GM21737 (cell line): ENCODE results near the gene RNF11.
"Not testable (repeated sequence)": the region's sequence is repeated elsewhere in the genome, so short reads cannot be mapped to it uniquely, and the experiment has no call there.

Experiments
- ATAC-seq: cut with Tn5 transposase; IDR thresholded peaks from one replicate; pipeline ENCODE4 v1.9.1; 2021; ENCODE audit warnings: mild to moderate bottlenecking, moderate library complexity; ENCODE audit not compliant: unreplicated experiment

Gene RNF11

GRCh38 chr1:51235673-51236530, at the start of gene RNF11:
Gene RNF11 (plus strand): TSS chr1:51236273. CDS start chr1:51236757, 484 bp downstream.
- ATAC-seq = peak; percentile 80

GRCh38 chr1:51188230-51188629, 47.8 kb upstream of the RNF11 start:
- no peak for ATAC-seq

- no peak for ATAC-seq
Measured at GRCh38 chr1:51189421-51190073, 46.5 kb upstream of the RNF11 start.

- ATAC-seq = no peak
Measured at GRCh38 chr1:51190961-51191360, 45.1 kb upstream of the RNF11 start.

GRCh38 chr1:51192213-51192843, 43.7 kb upstream of the RNF11 start:
- no peak for ATAC-seq

GRCh38 chr1:51193564-51193963, 42.5 kb upstream of the RNF11 start:
- ATAC-seq = no peak

- no peak for ATAC-seq
Measured at GRCh38 chr1:51203121-51203873, 32.8 kb upstream of the RNF11 start.

- ATAC-seq = no peak
Measured at GRCh38 chr1:51203874-51204245, 32.2 kb upstream of the RNF11 start.

- ATAC-seq = no peak
Measured at GRCh38 chr1:51210055-51210454, 26.0 kb upstream of the RNF11 start.

- no peak for ATAC-seq
Measured at GRCh38 chr1:51210676-51211075, 25.4 kb upstream of the RNF11 start.

- no peak for ATAC-seq
Measured at GRCh38 chr1:51214615-51215131, 21.4 kb upstream of the RNF11 start.

GRCh38 chr1:51215169-51215568, 20.9 kb upstream of the RNF11 start:
- no peak for ATAC-seq

GRCh38 chr1:51216631-51217030, 19.4 kb upstream of the RNF11 start:
- ATAC-seq = no peak

- no peak for ATAC-seq
Measured at GRCh38 chr1:51217101-51217500, 19.0 kb upstream of the RNF11 start.

GRCh38 chr1:51218570-51218969, 17.5 kb upstream of the RNF11 start:
- ATAC-seq = no peak

- ATAC-seq = no peak
Measured at GRCh38 chr1:51219022-51219421, 17.1 kb upstream of the RNF11 start.

GRCh38 chr1:51221529-51221928, 14.5 kb upstream of the RNF11 start:
- ATAC-seq = not testable (repeated sequence)

GRCh38 chr1:51222136-51222787, 13.8 kb upstream of the RNF11 start:
- ATAC-seq = no peak

- ATAC-seq = no peak
Measured at GRCh38 chr1:51222809-51223208, 13.3 kb upstream of the RNF11 start.

- no peak for ATAC-seq
Measured at GRCh38 chr1:51224255-51224654, 11.8 kb upstream of the RNF11 start.
